GM12878 (cell line): ENCODE measurements around the gene ZNF101. TPM values are rescaled to one million over a fixed set of nuclear protein-coding genes. Genes with fewer than 3 reads are reported as not detected.

Source experiments
- CREB1 ChIP-seq: IDR thresholded peaks from 2 replicates; pipeline ENCODE4 v1.6.1; 2012; ENCODE audit warnings: low read depth, mild to moderate bottlenecking, inconsistent platforms
- EED ChIP-seq: sonication (generic); IDR thresholded peaks from 2 replicates; pipeline ENCODE4 v1.6.1; 2016; ENCODE audit warnings: antibody characterized with exemption, low read depth
- ESRRA ChIP-seq: IDR thresholded peaks from 2 replicates; pipeline ENCODE4 v1.6.1; 2012; ENCODE audit warnings: mild to moderate bottlenecking, low read length, improper control_type of control experiment
- FOXK2 ChIP-seq: fragments of 450-650 bp; IDR thresholded peaks from 2 replicates; pipeline ENCODE4 v1.6.1; 2017; ENCODE audit warnings: mild to moderate bottlenecking, moderate library complexity
- GABPA ChIP-seq: IDR thresholded peaks from 2 replicates; pipeline ENCODE4 v1.6.1; 2014; ENCODE audit warnings: antibody characterized with exemption, low read depth, mild to moderate bottlenecking, inconsistent platforms
- GATAD2B ChIP-seq: fragments of 450-650 bp; conservative IDR thresholded peaks from 2 replicates; pipeline ENCODE4 v1.6.1; 2017; ENCODE audit warnings: low read depth, mild to moderate bottlenecking, moderate library complexity
- IKZF1 ChIP-seq: fragments of 450-650 bp; conservative IDR thresholded peaks from 2 replicates; pipeline ENCODE4 v1.6.1; 2017; ENCODE audit warnings: antibody characterized with exemption, mild to moderate bottlenecking
- IKZF2 ChIP-seq, 2 experiments: fragments of 450-650 bp; IDR thresholded peaks; 2 replicates each; pipeline ENCODE4 v1.6.1; 2017; ENCODE audit warnings: mild to moderate bottlenecking in 2 of 2, moderate library complexity in 2 of 2
- IRF4 ChIP-seq: IDR thresholded peaks from 2 replicates; pipeline ENCODE4 v1.6.1; 2011; ENCODE audit warnings: low read depth, low read length
- JUND ChIP-seq: IDR thresholded peaks from 2 replicates; pipeline ENCODE4 v1.6.1; 2012; ENCODE audit warnings: low read depth, mild to moderate bottlenecking, low read length, improper control_type of control experiment, moderate library complexity
- MEF2A ChIP-seq: IDR thresholded peaks from 2 replicates; pipeline ENCODE4 v1.6.1; 2011; ENCODE audit warnings: low read depth, mild to moderate bottlenecking, low read length, moderate library complexity; ENCODE audit not compliant: insufficient read depth
- NRF1 ChIP-seq: conservative IDR thresholded peaks from 2 replicates; pipeline ENCODE4 v1.6.1; 2011; ENCODE audit warnings: mild to moderate bottlenecking, low read depth, low read length, improper control_type of control experiment
- RFX5 ChIP-seq: IDR thresholded peaks from 2 replicates; pipeline ENCODE4 v1.6.1; 2011; ENCODE audit warnings: low read depth, low read length, improper control_type of control experiment
- SIN3A ChIP-seq: IDR thresholded peaks from 2 replicates; pipeline ENCODE4 v1.6.1; 2012; ENCODE audit warnings: low read depth, low read length, improper control_type of control experiment
- SMAD5 ChIP-seq: IDR thresholded peaks from 2 replicates; pipeline ENCODE4 v1.6.1; 2016; ENCODE audit warnings: antibody characterized with exemption, low read depth
- SMARCA5 ChIP-seq: fragments of 450-650 bp; IDR thresholded peaks from 2 replicates; pipeline ENCODE4 v1.6.1; 2017; ENCODE audit warnings: mild to moderate bottlenecking
- polyA plus RNA-seq, 11 experiments: library from polyadenylated mRNA; depleted of rRNA in 4 of 11; unstranded in 6 of 11; stranded (reverse) in 5 of 11; fragments of >200 nt; fragmentation: Nextera tagmentation in 4 of 11; fragmentation: Illumina TruSeq in 1 of 11; extraction: Ambion mirVana in 4 of 11; extraction: Trizol in 1 of 11; gene quantifications; 1 replicate in 1 of 11; 2 replicates in 10 of 11; pipeline versions ENCODE4 v1.2.1 to v1.2.3, GENCODE V29; 2011 to 2016; ENCODE audit warnings: inconsistent platforms in 2 of 11, missing spikeins in 2 of 11, low read depth in 1 of 11
- total RNA-seq, 4 experiments: library from RNA; depleted of rRNA in 3 of 4; stranded (reverse); fragments of >200 nt in 3 of 4; fragmentation: Illumina TruSeq in 1 of 4; extraction: Trizol in 1 of 4; gene quantifications; 2 replicates each; pipeline versions ENCODE4 v1.2.1 to v1.2.3, GENCODE V29; 2013 to 2021
- TF ChIP-seq, protein P1 (sequence below): IDR thresholded peaks from 2 replicates; pipeline ENCODE4 v1.6.1; 2011; ENCODE audit warnings: mild to moderate bottlenecking, low read depth, low read length, moderate library complexity; ENCODE audit not compliant: insufficient replicate concordance
- TF ChIP-seq, protein P2 (sequence below): fragments of 450-650 bp; formaldehyde crosslinking; IDR thresholded peaks from 2 replicates; pipeline ENCODE4 v1.4.0; 2020; ENCODE audit warnings: mild to moderate bottlenecking, moderate library complexity
- TF ChIP-seq, protein P3 (sequence below): fragments of 450-650 bp; IDR thresholded peaks from 2 replicates; pipeline ENCODE4 v1.6.1; 2017; ENCODE audit warnings: low read depth, mild to moderate bottlenecking, moderate library complexity
- TF ChIP-seq, protein P4 (sequence below): fragments of 450-650 bp; IDR thresholded peaks from 2 replicates; pipeline ENCODE4 v1.6.1; 2016; ENCODE audit warnings: mild to moderate bottlenecking

ZNF101 gene
- total and polyA plus RNA-seq, 10 of the 15 experiments (the other 5 are each of a cell fraction or from before 2014, with no cell fraction given) = 15.2 to 40.5 (median 19.8) TPM

DNA sequence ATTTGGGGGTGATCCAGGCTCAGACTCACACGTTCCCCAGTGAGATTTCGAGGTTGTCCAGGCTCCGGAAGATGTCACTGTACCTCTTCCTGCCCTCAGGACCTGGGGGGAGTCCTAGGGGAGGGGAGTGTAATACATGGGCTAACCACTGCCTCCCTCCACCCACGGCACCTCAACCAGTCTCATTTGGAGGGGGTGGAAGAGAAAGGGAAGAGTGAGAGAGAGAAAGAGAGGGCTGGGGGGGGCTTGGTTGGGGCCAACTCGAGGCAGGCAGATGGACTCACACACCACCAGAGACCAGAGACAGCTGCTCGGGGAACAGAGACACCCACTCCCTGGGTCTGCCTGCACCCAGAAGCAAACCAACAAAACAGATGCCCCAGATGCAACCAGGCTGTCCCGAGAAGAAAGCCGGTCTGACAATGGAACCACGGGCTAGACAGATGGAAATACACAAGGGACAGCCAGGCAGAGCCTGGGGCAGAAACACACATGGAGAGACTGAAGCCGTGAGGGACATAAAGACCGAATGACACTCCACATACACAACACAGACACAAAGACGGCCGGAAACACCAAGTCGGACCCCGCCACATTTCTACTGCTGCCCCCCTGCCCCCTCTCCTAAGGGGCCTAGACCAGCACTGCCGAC lies 26.0 kb upstream of the ZNF101 start (continued):
- TF ChIP-seq, protein P1, sequence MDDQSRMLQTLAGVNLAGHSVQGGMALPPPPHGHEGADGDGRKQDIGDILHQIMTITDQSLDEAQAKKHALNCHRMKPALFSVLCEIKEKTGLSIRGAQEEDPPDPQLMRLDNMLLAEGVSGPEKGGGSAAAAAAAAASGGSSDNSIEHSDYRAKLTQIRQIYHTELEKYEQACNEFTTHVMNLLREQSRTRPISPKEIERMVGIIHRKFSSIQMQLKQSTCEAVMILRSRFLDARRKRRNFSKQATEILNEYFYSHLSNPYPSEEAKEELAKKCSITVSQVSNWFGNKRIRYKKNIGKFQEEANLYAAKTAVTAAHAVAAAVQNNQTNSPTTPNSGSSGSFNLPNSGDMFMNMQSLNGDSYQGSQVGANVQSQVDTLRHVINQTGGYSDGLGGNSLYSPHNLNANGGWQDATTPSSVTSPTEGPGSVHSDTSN = no peak
- TF ChIP-seq, protein P2, sequence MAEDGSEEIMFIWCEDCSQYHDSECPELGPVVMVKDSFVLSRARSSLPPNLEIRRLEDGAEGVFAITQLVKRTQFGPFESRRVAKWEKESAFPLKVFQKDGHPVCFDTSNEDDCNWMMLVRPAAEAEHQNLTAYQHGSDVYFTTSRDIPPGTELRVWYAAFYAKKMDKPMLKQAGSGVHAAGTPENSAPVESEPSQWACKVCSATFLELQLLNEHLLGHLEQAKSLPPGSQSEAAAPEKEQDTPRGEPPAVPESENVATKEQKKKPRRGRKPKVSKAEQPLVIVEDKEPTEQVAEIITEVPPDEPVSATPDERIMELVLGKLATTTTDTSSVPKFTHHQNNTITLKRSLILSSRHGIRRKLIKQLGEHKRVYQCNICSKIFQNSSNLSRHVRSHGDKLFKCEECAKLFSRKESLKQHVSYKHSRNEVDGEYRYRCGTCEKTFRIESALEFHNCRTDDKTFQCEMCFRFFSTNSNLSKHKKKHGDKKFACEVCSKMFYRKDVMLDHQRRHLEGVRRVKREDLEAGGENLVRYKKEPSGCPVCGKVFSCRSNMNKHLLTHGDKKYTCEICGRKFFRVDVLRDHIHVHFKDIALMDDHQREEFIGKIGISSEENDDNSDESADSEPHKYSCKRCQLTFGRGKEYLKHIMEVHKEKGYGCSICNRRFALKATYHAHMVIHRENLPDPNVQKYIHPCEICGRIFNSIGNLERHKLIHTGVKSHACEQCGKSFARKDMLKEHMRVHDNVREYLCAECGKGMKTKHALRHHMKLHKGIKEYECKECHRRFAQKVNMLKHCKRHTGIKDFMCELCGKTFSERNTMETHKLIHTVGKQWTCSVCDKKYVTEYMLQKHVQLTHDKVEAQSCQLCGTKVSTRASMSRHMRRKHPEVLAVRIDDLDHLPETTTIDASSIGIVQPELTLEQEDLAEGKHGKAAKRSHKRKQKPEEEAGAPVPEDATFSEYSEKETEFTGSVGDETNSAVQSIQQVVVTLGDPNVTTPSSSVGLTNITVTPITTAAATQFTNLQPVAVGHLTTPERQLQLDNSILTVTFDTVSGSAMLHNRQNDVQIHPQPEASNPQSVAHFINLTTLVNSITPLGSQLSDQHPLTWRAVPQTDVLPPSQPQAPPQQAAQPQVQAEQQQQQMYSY = no peak
- 0 out of 2 replicates have a peak, but pooled peaks have one; percentile 26 for TF ChIP-seq MEF2A
- no peak for TF ChIP-seq SMARCA5
- TF ChIP-seq CREB1 = no peak; the same call in 1 of the 2 replicates
- TF ChIP-seq IKZF1 = peak; percentile 8; the same call in 1 of the 2 replicates
- no peak for TF ChIP-seq ESRRA
- 0 out of 2 replicates have a peak, but pooled peaks have one; percentile 2 for TF ChIP-seq GATAD2B
- peak; percentile 11 to 37; a peak in 1 of 4 replicates for TF ChIP-seq IKZF2 (IDR thresholded peaks at IDR 0.05)
- TF ChIP-seq GABPA = peak; percentile 63; the same call in 1 of the 2 replicates
- TF ChIP-seq, protein P3, sequence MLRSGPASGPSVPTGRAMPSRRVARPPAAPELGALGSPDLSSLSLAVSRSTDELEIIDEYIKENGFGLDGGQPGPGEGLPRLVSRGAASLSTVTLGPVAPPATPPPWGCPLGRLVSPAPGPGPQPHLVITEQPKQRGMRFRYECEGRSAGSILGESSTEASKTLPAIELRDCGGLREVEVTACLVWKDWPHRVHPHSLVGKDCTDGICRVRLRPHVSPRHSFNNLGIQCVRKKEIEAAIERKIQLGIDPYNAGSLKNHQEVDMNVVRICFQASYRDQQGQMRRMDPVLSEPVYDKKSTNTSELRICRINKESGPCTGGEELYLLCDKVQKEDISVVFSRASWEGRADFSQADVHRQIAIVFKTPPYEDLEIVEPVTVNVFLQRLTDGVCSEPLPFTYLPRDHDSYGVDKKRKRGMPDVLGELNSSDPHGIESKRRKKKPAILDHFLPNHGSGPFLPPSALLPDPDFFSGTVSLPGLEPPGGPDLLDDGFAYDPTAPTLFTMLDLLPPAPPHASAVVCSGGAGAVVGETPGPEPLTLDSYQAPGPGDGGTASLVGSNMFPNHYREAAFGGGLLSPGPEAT = no peak
- no peak for TF ChIP-seq NRF1
- TF ChIP-seq JUND = no peak
- TF ChIP-seq, protein P4, sequence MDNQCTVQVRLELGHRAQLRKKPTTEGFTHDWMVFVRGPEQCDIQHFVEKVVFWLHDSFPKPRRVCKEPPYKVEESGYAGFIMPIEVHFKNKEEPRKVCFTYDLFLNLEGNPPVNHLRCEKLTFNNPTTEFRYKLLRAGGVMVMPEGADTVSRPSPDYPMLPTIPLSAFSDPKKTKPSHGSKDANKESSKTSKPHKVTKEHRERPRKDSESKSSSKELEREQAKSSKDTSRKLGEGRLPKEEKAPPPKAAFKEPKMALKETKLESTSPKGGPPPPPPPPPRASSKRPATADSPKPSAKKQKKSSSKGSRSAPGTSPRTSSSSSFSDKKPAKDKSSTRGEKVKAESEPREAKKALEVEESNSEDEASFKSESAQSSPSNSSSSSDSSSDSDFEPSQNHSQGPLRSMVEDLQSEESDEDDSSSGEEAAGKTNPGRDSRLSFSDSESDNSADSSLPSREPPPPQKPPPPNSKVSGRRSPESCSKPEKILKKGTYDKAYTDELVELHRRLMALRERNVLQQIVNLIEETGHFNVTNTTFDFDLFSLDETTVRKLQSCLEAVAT = peak; percentile 55; the same call in 1 of the 2 replicates
- no peak for TF ChIP-seq SIN3A
- no peak for TF ChIP-seq FOXK2
- no peak; the same call in 1 of the 2 replicates for TF ChIP-seq EED
- no peak for TF ChIP-seq RFX5
- 0 out of 2 replicates have a peak, but pooled peaks have one; percentile 11 for TF ChIP-seq SMAD5
- no peak for TF ChIP-seq IRF4
